ENCODE results near the gene SCART1.
"Not testable (repeated sequence)": the region's sequence is repeated elsewhere in the genome, so short reads cannot be mapped to it uniquely, and the experiment has no call there.

Gene SCART1

DNA sequence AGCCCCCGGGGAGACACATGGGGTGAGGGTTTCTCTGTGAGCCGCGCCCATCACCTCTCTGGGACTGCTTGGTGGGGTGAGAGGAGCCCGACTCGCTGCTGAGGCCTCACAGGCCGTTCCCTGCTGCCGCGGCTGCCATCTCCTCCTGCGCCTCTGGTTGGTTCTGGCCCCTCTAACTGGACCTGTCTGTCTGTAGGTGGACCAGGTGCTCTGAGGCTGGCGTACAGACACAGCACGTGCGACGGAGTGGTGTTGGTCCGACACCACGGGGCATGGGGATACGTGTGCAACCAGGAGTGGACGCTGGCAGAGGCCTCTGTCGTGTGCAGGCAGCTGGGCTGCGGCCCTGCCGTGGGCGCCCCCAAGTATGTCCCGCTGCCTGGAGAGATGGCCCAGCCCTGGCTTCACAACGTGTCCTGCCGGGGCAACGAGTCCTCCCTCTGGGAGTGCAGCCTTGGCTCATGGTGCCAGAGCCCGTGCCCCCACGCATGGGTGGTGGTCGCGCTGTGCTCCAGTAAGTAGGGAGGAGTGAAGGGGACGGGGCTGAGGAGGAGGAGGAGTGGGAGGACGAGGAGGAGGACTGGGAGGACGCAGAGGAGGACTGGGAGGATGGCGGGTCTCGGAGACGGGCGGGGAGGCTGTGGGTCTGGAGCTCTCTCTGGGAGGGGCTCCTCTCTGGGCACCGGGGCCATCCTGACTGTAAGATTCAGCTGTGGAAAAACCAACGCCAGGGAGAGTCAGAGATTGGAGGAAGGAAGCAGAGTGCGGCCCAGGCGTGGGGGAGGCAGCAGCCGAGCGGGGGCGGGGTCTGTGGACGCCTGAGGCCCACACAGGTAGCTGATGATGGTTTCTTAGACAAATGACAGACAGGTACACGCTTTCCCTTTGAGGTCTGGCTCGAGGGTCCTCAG lies 2.6 kb downstream of the SCART1 start:
- no peak for DNase-seq

DNA sequence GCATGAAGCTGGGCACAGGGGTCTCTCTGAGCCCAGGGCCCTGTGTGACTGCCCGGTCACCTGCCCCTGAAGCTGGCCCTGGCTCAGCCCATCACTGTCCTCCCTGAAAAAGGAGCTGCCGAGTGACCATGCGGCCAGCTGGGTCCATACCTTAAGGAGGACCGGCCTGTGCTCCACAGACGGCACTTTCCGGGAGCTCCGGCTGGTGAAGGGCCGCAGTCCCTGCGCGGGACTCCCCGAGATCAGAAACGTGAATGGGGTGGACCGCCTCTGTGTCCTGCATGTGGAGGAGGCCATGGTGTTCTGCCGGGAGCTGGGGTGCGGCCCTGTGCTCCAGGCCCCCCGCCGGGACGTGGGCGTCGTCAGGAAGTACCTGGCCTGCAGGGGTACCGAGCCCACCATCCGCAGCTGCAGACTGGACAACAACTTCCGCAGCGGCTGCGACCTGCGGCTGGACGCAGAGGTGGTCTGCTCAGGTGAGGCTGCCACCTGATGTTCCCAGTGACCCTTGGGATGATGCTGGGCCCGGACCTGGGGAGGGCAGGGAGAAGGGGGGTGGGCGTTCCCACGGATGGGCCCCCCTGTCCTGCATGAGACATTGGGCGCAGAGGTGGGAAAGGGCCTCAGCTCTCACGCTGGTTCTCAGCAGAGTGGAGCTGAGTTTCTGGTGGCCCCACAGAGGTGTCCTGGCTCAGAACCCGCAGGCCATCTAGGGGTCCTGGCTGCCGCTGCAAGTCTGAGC lies 3.5 kb downstream of the SCART1 start:
- DNase-seq = no peak

DNA sequence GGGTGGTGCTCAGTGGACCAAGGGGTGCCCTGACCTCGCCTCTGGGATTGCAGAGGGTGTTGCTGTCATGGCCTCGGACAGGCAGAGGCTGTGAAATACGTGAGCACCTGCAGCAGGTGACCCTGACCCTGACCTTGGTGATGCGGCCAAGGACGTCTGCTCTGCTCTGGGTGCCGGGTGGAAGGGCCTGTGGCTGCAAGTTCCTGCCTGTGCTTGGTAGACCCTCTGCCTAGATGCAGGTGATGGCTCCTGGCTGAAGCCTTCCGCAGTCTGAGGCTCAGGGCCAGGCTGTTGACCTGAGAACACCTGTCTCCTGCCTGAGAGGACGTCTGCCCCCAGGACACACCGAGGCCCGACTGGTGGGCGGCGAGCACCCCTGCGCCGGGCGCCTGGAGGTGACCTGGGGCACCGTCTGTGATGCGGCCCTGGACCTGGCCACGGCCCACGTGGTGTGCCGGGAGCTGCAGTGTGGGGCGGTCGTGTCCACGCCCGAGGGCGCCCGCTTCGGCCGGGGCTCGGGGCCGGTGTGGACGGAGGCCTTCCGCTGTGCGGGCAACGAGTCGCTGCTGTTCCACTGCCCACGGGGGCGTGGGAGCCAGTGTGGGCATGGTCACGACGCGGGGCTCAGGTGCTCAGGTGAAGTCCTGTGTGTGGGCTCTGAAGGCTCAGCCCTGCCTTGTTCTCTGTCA lies 4.4 kb downstream of the SCART1 start:
- no peak for DNase-seq

DNA sequence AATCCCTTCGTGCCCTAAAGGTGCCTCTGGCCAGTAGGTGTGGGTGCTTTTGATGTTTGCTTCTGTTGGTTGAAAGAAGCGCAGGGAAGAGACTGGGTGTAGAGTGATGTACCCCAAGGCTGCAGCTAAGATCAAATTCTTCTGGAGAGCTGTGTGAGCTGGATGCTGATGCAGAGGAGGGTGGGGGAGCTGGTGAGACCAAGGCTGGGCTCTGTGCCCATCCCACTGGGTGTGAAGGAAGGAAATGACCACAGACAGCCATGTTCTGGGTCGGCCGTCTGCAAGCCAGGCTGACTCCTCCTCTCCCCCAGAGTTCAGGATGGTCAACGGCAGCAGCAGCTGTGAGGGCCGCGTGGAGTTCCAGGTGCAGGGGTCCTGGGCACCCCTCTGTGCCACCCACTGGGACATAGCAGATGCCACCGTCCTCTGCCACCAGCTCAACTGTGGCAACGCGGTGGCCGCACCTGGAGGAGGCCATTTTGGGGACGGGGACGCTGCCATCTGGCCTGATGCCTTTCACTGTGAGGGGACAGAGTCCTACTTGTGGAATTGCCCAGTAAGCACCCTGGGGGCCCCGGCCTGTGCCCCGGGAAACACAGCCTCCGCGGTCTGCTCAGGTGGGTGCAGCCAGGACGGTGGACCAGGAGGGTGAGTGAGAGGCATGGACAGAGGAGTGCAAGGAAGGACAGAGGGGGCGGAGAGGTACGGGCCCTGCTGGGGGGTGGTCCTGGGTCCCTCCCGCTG lies 5.1 kb downstream of the SCART1 start:
- no peak for DNase-seq

- no peak for DNase-seq
Measured at GRCh38 chr10:133459454-133460207, 5.9 kb downstream of the SCART1 start.

GRCh38 chr10:133460208-133460769 lies 6.5 kb downstream of the SCART1 start:
- DNase-seq = no peak

- no peak for DNase-seq
Measured at GRCh38 chr10:133461027-133461426, 7.3 kb downstream of the SCART1 start.

- no peak for DNase-seq
Measured at GRCh38 chr10:133461841-133462240, 8.1 kb downstream of the SCART1 start.

GRCh38 chr10:133462512-133463305 lies 9.0 kb downstream of the SCART1 start:
- no peak for DNase-seq

GRCh38 chr10:133464582-133465031 lies 10.9 kb downstream of the SCART1 start:
- DNase-seq = no peak

GRCh38 chr10:133465191-133465949 lies 11.6 kb downstream of the SCART1 start:
- DNase-seq = no peak

- DNase-seq = no peak
Measured at GRCh38 chr10:133465950-133466474, 12.3 kb downstream of the SCART1 start.

- DNase-seq = no peak
Measured at GRCh38 chr10:133466683-133467275, 13.0 kb downstream of the SCART1 start.

DNA sequence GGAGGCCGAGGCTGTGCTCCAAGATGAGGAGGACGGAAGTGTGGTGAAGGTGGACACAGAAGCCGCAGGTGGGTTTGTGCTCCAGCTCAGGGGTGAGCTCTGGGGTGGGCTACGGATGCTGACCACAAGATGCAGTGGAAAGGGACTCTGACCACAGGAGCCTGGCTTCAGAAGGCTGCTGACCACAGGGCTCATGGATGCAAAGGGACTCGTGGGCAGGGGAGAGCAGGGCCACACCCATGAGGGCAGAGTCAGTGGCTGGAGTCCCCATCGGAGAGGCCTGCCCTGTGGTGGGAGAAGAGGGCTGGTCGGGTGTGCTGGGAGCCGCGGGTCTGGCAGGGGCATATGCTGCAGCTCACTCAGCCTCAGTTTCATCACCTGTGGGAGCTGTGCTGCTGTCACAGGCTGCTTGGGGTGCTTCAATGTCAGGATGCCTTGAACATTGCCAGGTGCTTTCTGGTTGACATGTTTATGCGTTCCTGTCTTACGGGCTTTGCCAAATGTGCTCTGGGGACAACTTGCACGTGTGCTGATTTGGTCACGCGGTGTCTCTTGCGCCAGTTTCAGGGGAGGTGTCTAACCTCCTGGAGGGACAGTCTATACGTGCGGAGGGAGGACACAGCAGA lies 13.7 kb downstream of the SCART1 start:
- DNase-seq = no peak

GRCh38 chr10:133469205-133469604 lies 15.5 kb downstream of the SCART1 start:
- DNase-seq = not testable (repeated sequence)

DNA sequence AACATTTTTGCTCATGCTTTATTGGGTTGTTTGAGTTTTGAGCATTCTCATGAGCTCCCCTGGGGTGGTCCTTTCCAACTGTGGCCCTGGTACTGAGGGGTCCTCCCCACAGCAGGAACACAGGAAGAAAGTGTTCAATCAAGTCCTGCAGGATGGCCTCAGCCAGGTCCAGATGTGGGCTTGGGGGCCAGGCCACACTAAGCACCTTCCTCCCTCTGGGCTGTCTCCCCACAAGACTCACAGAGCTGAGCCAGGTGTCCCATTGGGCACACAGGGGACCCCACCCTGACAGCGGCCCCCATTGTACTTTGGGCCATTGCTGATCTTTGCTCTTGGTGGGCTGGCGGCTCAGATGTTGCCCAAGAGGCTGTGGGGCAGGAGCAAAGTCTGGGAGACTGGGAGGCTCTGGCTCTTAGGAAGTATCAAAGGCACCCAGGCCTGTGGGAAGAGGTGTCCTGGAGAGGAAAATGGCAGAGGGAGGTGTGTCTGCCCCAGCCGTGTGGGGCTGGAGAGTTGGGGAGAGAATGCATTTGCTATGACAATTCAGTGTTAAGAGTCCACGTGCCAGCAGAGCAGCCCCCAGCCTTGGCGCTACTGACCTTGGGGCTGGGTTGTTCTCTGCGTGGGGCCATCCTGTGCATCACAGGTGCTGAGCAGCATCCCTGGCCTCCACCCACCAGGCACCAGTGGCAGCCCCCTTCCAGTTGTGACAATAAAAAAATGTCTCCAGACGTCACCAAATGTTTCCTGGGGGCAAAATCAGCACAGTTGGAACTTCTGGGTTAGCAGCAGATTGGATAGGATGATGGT lies 17.8 kb downstream of the SCART1 start:
- DNase-seq = no peak

DNA sequence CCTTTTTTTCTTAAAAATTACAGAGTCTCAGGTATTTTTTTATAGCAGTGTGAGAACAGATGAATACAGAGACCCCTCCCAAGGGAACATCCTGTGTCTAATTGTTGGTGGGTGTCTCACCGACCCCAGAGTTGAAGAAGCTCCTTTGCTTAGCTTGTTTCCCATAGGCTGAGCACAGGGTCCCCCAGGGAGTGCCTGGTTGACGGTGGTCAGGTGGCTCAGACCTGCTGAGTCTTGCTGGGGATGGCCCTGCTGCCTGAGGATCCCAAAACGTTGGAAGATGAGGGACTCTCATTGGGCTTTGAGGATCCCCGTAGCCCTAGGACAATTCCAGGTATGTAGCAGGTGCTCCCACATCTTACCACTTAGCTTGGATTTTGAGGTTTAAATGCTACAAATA lies 19.5 kb downstream of the SCART1 start:
- DNase-seq = no peak

- DNase-seq = no peak
Measured at GRCh38 chr10:133474027-133474426, 20.3 kb downstream of the SCART1 start.

All from SIG-M5 (cell line).